Naive thymus-derived CD4-positive, alpha-beta T cell (primary cell): ENCODE measurements around the gene DDR2. TPM values are rescaled to one million over a fixed set of nuclear protein-coding genes. Genes with fewer than 3 reads are reported as not detected.
"Not testable (repeated sequence)": the region's sequence is repeated elsewhere in the genome, so short reads cannot be mapped to it uniquely, and the experiment has no call there.

Experiments
- ATAC-seq: fragments of 150-1000 bp; cut with Tn5 transposase; 2 replicates; pipeline ENCODE4 v1.10.0; 2021; ENCODE audit warnings: mild to moderate bottlenecking, moderate library complexity
- CTCF ChIA-PET: fragments of 350-600 bp; sonication (Branson Sonifier 250); formaldehyde crosslinking; loops from one replicate; lab custom pipeline; 2021; ENCODE audit warnings: antibody characterized with exemption; lab: Charles Lee
- POLR2A ChIA-PET: fragments of 350-600 bp; sonication (Branson Sonifier 250); formaldehyde crosslinking; loops from one replicate; lab custom pipeline; 2021; ENCODE audit warnings: antibody characterized with exemption, inconsistent platforms; lab: Charles Lee
- DNase-seq, 9 donors: peaks; one replicate each; pipeline versions ENCODE4 v3.0.0 to v3.0.0-alpha.2; 2020 to 2022; ENCODE audit warnings: mixed read lengths in 1 of 9
- H3K27ac ChIP-seq: one replicate; pipeline ENCODE4 v1.7.0; 2013; ENCODE audit warnings: mild to moderate bottlenecking, low read depth, low read length, moderate library complexity
- H3K27me3 ChIP-seq, 2 donors: one replicate each; pipeline ENCODE4 v1.7.0; 2013; ENCODE audit warnings: low read length in 2 of 2, mild to moderate bottlenecking in 2 of 2, moderate library complexity in 2 of 2; ENCODE audit not compliant: control insufficient read depth in 2 of 2, insufficient read depth in 2 of 2
- H3K36me3 ChIP-seq, 3 experiments: 1 replicate in 2 of 3; 2 replicates in 1 of 3; pipeline ENCODE4 v1.7.0; 2013; ENCODE audit warnings: low read length in 3 of 3, mild to moderate bottlenecking in 3 of 3, moderate library complexity in 1 of 3; ENCODE audit not compliant: insufficient read depth in 3 of 3, control insufficient read depth in 2 of 3
- H3K4me1 ChIP-seq, 2 donors: one replicate each; pipeline ENCODE4 v1.7.0; 2013; ENCODE audit warnings: low read length in 2 of 2, mild to moderate bottlenecking in 2 of 2, moderate library complexity in 1 of 2; ENCODE audit not compliant: control insufficient read depth in 2 of 2, insufficient read depth in 2 of 2
- H3K4me3 ChIP-seq: 2 replicates; pipeline ENCODE4 v1.7.0; 2013; ENCODE audit warnings: mild to moderate bottlenecking, low read length
- H3K9me3 ChIP-seq, 3 experiments: 1 replicate in 2 of 3; 2 replicates in 1 of 3; pipeline ENCODE4 v1.7.0; 2013; ENCODE audit warnings: low read length in 3 of 3; ENCODE audit not compliant: control insufficient read depth in 2 of 3
- H3K27ac Mint-ChIP-seq, 9 donors: one replicate each; pipeline ENCODE4 v1.8.0; 2020 to 2022; ENCODE audit warnings: mixed read lengths in 9 of 9, mild to moderate bottlenecking in 8 of 9, moderate library complexity in 5 of 9, inconsistent platforms in 2 of 9
- H3K27me3 Mint-ChIP-seq, 5 donors: one replicate each; pipeline ENCODE4 v1.8.0; 2021 to 2022; ENCODE audit warnings: mixed read lengths in 5 of 5, mild to moderate bottlenecking in 1 of 5
- H3K36me3 Mint-ChIP-seq, 5 donors: one replicate each; pipeline ENCODE4 v1.8.0; 2020 to 2022; ENCODE audit warnings: mixed read lengths in 5 of 5, mild to moderate bottlenecking in 3 of 5, inconsistent platforms in 1 of 5
- H3K4me1 Mint-ChIP-seq, 7 donors: one replicate each; pipeline ENCODE4 v1.8.0; 2020 to 2022; ENCODE audit warnings: mixed read lengths in 7 of 7, mild to moderate bottlenecking in 3 of 7, inconsistent platforms in 1 of 7
- H3K4me3 Mint-ChIP-seq, 10 donors: one replicate each; pipeline ENCODE4 v1.8.0; 2020 to 2022; ENCODE audit warnings: mild to moderate bottlenecking in 10 of 10, mixed read lengths in 10 of 10, moderate library complexity in 6 of 10, inconsistent platforms in 2 of 10
- H3K9me3 Mint-ChIP-seq, 11 donors: one replicate each; pipeline ENCODE4 v1.8.0; 2020 to 2022; ENCODE audit warnings: mixed read lengths in 11 of 11, mild to moderate bottlenecking in 4 of 11, inconsistent platforms in 1 of 11, moderate library complexity in 1 of 11
- intact Hi-C, 2 donors: fragments of 100-400 bp; cut with micrococcal nuclease; formaldehyde crosslinking; loops; one replicate each; pipeline ENCODE4 v1.15.1; 2023
- polyA plus RNA-seq, 2 donors: library from polyadenylated mRNA; unstranded; fragments of 300-500 nt; fragmentation: Illumina TruSeq; gene quantifications; one replicate each; pipeline ENCODE4 v1.2.3, GENCODE V29; 2021
- total RNA-seq, 6 experiments: library from RNA in 5 of 6; stranded (reverse) in 5 of 6; gene quantifications; 1 replicate in 5 of 6; 2 replicates in 1 of 6; pipeline ENCODE4 v1.2.3 and lab custom pipeline; 2021 to 2026

The DDR2 gene
- total and polyA plus RNA-seq, 7 experiments from 2014 or later: 0.24 to 0.44 (median 0.35) TPM; not detected in 2

GRCh38 chr1:162596514-162597170, 35.6 kb upstream of the DDR2 start:
- H3K9me3 Mint-ChIP-seq: peaks cover 0 to 1% (median 0%) of the 10 kb centered on the region in 11 donors
- CTCF ChIA-PET: no interaction called here
- no peaks in the 10 kb centered on the region for H3K27me3 ChIP-seq
- no peaks in the 10 kb centered on the region for H3K4me1 ChIP-seq
- H3K4me1 Mint-ChIP-seq: peaks cover 0 to 2% (median 0%) of the 10 kb centered on the region in 7 donors
- no peak overlapping the region for H3K4me3 ChIP-seq
- no peaks in the 10 kb centered on the region for H3K27me3 Mint-ChIP-seq
- no peak for DNase-seq
- POLR2A ChIA-PET: no interaction called here
- H3K4me3 Mint-ChIP-seq: no peak overlapping the region
- intact Hi-C loops: no loop called here
- no peak overlapping the region for H3K27ac Mint-ChIP-seq
- H3K36me3 Mint-ChIP-seq: peaks cover 2 to 66% (median 33%) of the 10 kb centered on the region in 5 donors
- ATAC-seq: no peak
- no peaks in the 10 kb centered on the region for H3K9me3 ChIP-seq
- no peak overlapping the region for H3K27ac ChIP-seq
- H3K36me3 ChIP-seq: peaks cover 0 to 16% (median 0%) of the 10 kb centered on the region in 3 experiments

- peaks cover 0 to 9% (median 0%) of the 10 kb centered on the region in 3 experiments for H3K36me3 ChIP-seq
- H3K4me1 Mint-ChIP-seq: no peaks in the 10 kb centered on the region
- H3K4me1 ChIP-seq: no peaks in the 10 kb centered on the region
- intact Hi-C loops: no loop called here
- H3K36me3 Mint-ChIP-seq: peaks cover 2 to 63% (median 26%) of the 10 kb centered on the region in 5 donors
- no peaks in the 10 kb centered on the region for H3K27me3 ChIP-seq
- ATAC-seq (no peak), DNase-seq (no peak)
- no peak overlapping the region for H3K4me3 Mint-ChIP-seq
- ChIA-PET POLR2A (no interaction called here), CTCF (no interaction called here)
- H3K4me3 ChIP-seq: no peak overlapping the region
- no peaks in the 10 kb centered on the region for H3K9me3 ChIP-seq
- peaks cover 0 to 1% (median 0%) of the 10 kb centered on the region in 11 donors for H3K9me3 Mint-ChIP-seq
- H3K27me3 Mint-ChIP-seq: no peaks in the 10 kb centered on the region
- no peak overlapping the region for H3K27ac ChIP-seq
- no peak overlapping the region for H3K27ac Mint-ChIP-seq
Observed at GRCh38 chr1:162599451-162599850, 32.8 kb upstream of the DDR2 start.

GRCh38 chr1:162603117-162603516, 29.1 kb upstream of the DDR2 start:
- H3K36me3 ChIP-seq, H3K4me1 ChIP-seq, H3K4me1 Mint-ChIP-seq, ATAC-seq, H3K27me3 Mint-ChIP-seq, H3K27ac ChIP-seq, DNase-seq, H3K4me3 Mint-ChIP-seq, H3K4me3 ChIP-seq, CTCF ChIA-PET, H3K27me3 ChIP-seq, H3K9me3 ChIP-seq, intact Hi-C loops, H3K27ac Mint-ChIP-seq, H3K9me3 Mint-ChIP-seq: not testable (repeated sequence)
- POLR2A ChIA-PET: interaction anchor here (0.6 kb wide), 1 partner anchor 56 kb away, joined by 4 read pairs; no protein-coding TSS in a partner anchor
- peaks cover 2 to 47% (median 26%) of the 10 kb centered on the region in 5 donors for H3K36me3 Mint-ChIP-seq

- Histone ChIP-seq H3K9me3 (no peaks in the 10 kb centered on the region), H3K4me3 (no peak overlapping the region), H3K36me3 (peaks cover 0 to 5% (median 0%) of the 10 kb centered on the region in 3 experiments), H3K27ac (no peak overlapping the region), H3K27me3 (no peaks in the 10 kb centered on the region), H3K4me1 (no peaks in the 10 kb centered on the region)
- Mint-ChIP-seq H3K27ac (no peak overlapping the region), H3K4me1 (no peaks in the 10 kb centered on the region), H3K9me3 (no peaks in the 10 kb centered on the region), H3K4me3 (no peak overlapping the region), H3K36me3 (peaks cover 2 to 39% (median 21%) of the 10 kb centered on the region in 5 donors), H3K27me3 (no peaks in the 10 kb centered on the region)
- POLR2A ChIA-PET: no interaction called here
- DNase-seq: no peak
- ATAC-seq: no peak
- CTCF ChIA-PET: interaction anchor here (0.7 kb wide), 1 partner anchor 9 kb away, joined by 3 read pairs; no protein-coding TSS in a partner anchor
- intact Hi-C loops: no loop called here
Observed at GRCh38 chr1:162605225-162605927, 26.9 kb upstream of the DDR2 start.

- Mint-ChIP-seq H3K27me3 (no peaks in the 10 kb centered on the region), H3K36me3 (peaks cover 0 to 12% (median 8%) of the 10 kb centered on the region in 5 donors), H3K9me3 (no peaks in the 10 kb centered on the region), H3K4me3 (no peak overlapping the region), H3K4me1 (peaks cover 0 to 3% (median 0%) of the 10 kb centered on the region in 7 donors), H3K27ac (no peak overlapping the region)
- Histone ChIP-seq H3K27ac (no peak overlapping the region), H3K36me3 (no peaks in the 10 kb centered on the region), H3K27me3 (no peaks in the 10 kb centered on the region), H3K4me1 (no peaks in the 10 kb centered on the region), H3K9me3 (no peaks in the 10 kb centered on the region), H3K4me3 (no peak overlapping the region)
- ATAC-seq: no peak
- ChIA-PET POLR2A (no interaction called here), CTCF (no interaction called here)
- intact Hi-C loops: no loop called here
- no peak for DNase-seq
Observed at GRCh38 chr1:162609306-162609705, 23.0 kb upstream of the DDR2 start.

GRCh38 chr1:162612606-162613400, 19.5 kb upstream of the DDR2 start:
- H3K4me1 ChIP-seq: no peaks in the 10 kb centered on the region

More at GRCh38 chr1:162612606-162613400, 19.5 kb upstream of the DDR2 start:
- H3K36me3 ChIP-seq: no peaks in the 10 kb centered on the region
- Mint-ChIP-seq H3K4me1 (peaks cover 0 to 3% (median 0%) of the 10 kb centered on the region in 7 donors), H3K4me3 (no peak overlapping the region), H3K9me3 (peaks cover 3 to 27% (median 12%) of the 10 kb centered on the region in 11 donors), H3K27ac (no peak overlapping the region), H3K27me3 (no peaks in the 10 kb centered on the region), H3K36me3 (peaks cover 0 to 25% (median 11%) of the 10 kb centered on the region in 5 donors)
- H3K9me3 ChIP-seq: peaks cover 0 to 9% (median 0%) of the 10 kb centered on the region in 3 experiments
- ATAC-seq (no peak), DNase-seq (no peak)
- no peak overlapping the region for H3K4me3 ChIP-seq
- ChIA-PET CTCF (no interaction called here), POLR2A (no interaction called here)
- no peaks in the 10 kb centered on the region for H3K27me3 ChIP-seq
- H3K27ac ChIP-seq: no peak overlapping the region
- intact Hi-C loops: no loop called here
